Raji (cell line): ENCODE data around the gene PPM1M.

Experiments used
- POLR2A ChIP-seq: IDR thresholded peaks from 2 replicates; pipeline ENCODE4 v1.6.1; 2011; ENCODE audit warnings: low read depth, low read length, control low read depth; ENCODE audit not compliant: insufficient read depth

Gene PPM1M, protein sequence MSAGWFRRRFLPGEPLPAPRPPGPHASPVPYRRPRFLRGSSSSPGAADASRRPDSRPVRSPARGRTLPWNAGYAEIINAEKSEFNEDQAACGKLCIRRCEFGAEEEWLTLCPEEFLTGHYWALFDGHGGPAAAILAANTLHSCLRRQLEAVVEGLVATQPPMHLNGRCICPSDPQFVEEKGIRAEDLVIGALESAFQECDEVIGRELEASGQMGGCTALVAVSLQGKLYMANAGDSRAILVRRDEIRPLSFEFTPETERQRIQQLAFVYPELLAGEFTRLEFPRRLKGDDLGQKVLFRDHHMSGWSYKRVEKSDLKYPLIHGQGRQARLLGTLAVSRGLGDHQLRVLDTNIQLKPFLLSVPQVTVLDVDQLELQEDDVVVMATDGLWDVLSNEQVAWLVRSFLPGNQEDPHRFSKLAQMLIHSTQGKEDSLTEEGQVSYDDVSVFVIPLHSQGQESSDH

DNA sequence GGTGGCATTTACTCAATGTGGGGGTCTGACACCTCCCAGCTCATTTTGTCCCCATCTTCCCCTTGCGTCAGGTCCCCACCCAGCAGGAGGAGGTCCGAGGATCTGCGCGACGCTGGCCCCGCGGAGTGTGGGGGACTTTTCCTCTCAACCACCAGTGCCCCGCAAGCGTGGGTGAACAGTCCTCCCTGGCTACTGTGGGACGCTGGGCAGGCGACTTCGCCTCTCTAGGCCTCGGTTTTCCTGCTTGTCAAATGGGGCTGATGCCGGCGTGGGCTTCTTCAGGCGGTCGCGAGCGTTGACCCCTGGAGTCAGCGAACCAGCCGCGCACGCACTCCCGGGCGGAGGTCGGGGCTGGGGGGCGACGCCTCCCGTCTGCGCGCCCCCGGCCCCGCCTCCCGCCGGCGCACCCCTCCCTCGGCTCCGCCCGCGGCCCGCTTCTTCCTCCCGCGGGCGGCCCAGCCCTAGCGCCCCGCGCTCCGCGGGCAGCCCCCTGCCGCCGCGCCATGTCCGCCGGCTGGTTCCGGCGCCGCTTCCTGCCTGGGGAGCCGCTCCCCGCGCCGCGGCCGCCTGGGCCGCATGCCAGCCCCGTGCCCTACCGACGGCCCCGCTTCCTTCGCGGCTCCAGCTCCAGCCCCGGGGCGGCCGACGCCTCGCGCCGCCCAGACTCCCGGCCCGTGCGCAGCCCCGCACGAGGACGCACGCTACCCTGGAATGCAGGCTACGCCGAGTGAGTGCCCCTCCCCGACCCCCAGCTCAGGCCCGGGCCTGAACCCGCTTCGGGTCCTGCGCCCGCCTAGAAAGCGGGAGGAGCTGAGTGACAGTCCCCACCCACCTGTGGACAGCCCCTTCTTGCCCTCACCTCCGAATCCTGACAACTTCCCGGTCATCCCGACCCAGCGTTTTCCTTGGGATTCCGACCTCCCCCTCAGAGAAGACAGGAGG, at the start of gene PPM1M:
Gene PPM1M (plus strand): TSS at position 438 of the 942 bp plus-strand sequence. CDS start 66 bp downstream, at position 504.
- TF ChIP-seq POLR2A = no peak

DNA sequence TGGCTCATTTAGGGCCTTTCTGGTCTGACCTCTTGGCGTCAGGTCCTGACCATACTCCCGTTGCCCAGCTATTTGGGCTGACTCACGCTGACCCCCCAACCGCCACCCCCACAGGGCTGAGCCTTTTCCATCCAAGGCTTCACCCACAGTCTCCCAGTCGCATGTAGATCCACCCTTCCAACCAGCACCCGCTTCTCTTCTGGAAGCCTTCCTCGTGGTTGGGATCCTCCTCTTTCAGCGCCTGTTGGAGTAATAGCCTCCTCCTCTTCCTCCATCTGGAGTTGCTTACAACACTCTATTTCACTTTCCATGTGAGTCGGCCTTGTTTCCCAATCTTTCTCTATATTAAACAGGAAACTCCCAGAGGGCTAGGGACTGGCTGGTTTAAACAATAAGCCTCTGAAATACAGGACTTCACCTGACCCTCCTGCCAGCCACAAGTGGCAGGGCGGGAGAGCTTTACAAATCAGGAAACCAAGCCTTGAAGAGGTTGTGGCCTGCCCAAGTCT, 49.7 kb upstream of the PPM1M start:
- TF ChIP-seq POLR2A = no peak

DNA sequence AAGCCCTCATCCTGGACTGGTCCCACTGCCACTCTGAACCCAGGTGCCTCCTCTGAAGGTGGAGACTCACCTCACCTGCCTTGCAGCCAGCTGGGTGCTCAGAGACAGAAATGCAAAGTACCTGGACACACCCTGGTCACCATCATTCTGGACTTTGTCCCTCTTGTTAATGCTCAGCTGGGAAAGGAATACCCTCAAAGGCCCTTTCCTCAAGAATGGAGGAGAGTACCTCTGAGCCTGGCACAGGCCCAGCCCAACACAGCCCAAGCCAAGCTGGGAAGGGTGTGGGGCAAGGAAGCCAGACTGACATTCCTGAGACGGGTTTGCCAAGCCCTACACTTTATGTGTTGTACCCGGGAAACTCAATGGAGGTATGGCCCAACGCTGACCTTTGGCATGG, 48.6 kb upstream of the PPM1M start:
- TF ChIP-seq POLR2A = no peak

DNA sequence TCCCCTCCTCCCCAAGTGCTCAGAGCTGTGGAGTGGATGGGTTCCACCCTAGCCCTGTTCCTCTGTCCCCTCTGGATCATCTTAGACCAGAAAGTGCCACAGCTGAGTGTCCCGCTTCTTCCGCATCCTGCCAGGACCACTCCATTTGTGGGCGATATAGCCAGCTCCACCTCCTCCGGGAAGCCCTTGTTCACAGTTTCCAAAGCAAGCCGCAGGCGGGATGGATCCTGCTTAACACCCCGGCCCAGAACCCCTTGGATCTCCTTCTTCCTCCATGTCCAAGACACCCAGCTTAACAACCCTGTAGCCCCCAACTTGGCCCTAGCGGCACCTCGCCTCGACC, 48.1 kb upstream of the PPM1M start:
- TF ChIP-seq POLR2A = no peak

DNA sequence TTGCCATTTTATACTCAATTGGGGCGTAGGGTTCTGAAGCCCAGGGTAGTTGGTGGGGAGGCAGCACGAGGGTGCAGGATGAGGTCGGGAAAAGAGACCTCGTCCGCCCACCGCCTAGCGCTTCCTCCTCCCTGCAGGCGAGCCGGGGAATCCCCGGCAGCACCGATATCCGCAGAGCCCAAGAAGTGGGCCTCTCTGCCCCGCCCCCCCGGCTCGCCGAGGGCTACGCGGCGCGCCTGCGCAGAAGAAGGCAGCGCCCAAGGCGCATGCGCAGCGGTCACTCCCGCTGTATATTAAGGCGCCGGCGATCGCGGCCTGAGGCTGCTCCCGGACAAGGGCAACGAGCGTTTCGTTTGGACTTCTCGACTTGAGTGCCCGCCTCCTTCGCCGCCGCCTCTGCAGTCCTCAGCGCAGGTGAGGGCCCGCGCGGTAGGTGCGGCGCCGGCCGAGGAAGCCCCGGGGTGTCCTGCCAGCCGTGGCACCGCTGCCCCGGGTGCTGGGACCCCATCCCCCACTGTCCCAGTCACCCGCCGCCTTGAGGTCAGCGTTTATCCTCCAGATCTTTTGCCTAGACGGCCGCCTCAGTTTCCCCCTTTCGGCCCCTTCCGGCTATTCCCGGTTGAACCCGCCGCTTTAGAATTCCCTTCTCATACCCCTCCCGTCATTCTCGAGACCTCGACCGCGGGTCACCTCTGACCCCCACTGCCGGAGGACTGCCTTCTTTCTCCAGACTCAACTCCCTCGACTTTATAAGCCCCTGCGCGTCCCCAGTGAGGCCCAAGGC, 47.5 kb upstream of the PPM1M start, which contains the start of gene ALAS1:
Gene ALAS1 (plus strand): TSS at position 319 of the 784 bp plus-strand sequence. CDS start 1,082 bp downstream, outside the sequence.
- peak; percentile 95 for TF ChIP-seq POLR2A

DNA sequence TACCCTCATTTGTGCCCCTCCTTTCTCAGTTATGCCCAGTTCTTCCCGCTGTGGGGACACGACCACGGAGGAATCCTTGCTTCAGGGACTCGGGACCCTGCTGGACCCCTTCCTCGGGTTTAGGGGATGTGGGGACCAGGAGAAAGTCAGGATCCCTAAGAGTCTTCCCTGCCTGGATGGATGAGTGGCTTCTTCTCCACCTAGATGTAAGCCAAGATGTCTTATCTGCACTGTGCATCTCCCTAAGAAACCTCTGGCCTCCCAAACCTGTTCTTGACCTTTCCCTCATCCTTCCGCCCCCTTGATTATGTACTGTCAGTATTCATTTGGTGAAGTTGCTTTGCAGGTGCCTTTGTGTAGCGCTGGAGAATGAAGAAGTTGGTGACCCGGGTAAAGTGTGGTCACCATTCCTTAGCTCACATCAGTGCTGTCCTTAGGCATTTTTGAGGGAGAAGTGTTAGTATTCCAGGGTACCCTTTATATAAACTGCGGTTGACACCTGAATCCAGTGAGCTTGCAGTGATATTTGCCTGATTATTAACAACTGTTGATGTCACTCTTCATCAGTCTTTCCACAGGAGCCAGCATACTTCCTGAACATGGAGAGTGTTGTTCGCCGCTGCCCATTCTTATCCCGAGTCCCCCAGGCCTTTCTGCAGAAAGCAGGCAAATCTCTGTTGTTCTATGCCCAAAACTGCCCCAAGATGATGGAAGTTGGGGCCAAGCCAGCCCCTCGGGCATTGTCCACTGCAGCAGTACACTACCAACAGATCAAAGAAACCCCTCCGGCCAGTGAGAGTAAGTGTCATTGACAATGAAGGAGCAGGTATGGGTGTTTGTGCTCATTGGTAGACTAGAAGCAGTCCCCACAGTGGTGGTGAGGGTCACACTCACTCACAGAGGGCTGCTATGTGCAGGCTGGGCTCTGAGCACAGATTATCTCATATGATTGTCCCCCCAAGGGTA, 46.6 kb upstream of the PPM1M start:
- no peak for TF ChIP-seq POLR2A

DNA sequence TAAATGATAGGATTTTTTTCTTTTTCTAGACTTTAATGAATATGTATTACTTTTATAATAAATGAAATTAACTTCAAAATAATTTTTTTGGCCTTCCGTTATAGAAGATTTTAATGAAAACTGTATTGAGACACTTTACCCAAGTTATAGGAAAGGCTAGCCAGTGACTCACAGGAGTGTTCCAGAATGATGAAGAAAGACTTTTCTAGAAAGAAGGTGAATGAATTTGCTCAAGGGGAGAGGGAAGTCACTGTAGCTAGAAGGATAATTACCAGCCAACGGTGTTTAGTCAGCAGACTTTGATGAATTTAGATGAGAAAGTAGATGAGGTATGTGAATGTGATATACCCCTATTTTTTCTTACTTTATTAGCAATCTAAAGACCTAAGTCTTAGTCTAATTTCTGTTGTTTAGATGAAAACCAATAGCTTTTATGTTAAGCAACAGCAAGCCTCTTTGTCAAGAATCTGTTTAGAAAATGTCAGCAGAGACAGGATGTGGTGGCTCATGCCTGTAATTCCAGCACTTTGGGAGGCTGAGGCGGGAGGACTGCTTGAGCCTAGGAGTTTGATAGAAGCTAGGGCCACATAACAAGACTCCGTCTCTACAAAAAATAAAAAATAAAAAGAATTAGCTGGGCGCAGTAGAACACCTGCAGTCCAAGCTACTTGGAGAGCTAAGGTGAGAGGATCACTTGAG, 44.4 kb upstream of the PPM1M start:
- TF ChIP-seq POLR2A = no peak

DNA sequence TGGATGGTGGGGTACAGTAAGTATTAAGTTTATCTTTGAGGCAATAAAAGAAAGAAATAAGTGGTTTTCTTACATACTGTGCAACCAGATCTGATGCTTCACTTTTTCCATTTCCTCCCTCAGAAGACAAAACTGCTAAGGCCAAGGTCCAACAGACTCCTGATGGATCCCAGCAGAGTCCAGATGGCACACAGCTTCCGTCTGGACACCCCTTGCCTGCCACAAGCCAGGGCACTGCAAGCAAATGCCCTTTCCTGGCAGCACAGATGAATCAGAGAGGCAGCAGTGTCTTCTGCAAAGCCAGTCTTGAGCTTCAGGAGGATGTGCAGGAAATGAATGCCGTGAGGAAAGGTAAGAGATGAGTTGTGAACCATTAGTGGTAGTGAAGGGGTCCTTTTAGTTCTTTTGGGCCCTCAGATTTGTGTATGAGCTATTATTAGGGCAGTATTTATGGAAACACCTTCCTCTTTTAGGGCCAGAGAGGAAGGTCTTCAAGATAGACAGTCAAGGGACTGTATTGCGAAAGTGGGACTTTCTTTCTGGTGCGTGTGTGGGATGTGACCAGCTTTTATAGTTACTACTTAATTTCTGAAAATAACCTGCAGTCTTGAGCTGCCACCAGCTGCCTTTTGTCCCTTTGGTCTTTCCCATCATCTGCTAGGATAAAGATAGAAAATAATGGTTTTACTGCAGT, 43.0 kb upstream of the PPM1M start:
- no peak for TF ChIP-seq POLR2A

DNA sequence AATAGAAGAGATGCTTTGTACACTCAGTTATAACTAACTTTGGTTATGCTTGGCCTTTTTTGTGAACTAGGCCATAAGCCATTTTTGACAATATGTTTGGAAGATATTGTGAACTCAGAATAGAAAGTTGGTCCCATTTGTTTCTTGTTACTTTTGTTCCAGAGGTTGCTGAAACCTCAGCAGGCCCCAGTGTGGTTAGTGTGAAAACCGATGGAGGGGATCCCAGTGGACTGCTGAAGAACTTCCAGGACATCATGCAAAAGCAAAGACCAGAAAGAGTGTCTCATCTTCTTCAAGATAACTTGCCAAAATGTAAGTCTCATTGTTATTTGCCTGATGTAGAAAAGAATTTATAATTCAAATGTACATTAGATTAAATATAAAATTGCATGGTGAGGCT, 41.9 kb upstream of the PPM1M start:
- no peak for TF ChIP-seq POLR2A

DNA sequence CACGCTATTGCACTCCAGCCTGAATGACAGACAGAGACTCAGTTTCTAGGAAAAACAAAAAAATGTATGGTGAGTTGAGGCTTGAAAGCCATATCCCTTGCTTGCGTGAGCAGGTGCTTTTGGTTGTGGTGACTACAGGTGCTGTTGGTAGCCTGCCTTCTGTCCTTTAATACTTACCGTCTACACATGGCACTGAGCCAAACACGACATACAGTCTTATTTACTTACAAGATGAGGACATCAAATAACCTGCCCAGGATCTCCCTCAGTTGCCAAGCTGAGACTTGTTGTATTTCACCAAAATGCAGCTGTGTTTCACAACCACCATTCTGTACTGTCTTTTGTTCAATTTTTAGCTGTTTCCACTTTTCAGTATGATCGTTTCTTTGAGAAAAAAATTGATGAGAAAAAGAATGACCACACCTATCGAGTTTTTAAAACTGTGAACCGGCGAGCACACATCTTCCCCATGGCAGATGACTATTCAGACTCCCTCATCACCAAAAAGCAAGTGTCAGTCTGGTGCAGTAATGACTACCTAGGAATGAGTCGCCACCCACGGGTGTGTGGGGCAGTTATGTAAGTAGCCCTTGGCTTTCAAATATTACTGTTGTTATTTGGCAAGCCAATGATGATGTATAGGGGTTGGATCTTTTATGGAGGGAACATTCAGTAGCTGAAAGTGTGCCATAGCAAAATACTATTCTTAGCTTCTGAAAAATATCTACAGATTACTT, 41.1 kb upstream of the PPM1M start:
- no peak for TF ChIP-seq POLR2A

DNA sequence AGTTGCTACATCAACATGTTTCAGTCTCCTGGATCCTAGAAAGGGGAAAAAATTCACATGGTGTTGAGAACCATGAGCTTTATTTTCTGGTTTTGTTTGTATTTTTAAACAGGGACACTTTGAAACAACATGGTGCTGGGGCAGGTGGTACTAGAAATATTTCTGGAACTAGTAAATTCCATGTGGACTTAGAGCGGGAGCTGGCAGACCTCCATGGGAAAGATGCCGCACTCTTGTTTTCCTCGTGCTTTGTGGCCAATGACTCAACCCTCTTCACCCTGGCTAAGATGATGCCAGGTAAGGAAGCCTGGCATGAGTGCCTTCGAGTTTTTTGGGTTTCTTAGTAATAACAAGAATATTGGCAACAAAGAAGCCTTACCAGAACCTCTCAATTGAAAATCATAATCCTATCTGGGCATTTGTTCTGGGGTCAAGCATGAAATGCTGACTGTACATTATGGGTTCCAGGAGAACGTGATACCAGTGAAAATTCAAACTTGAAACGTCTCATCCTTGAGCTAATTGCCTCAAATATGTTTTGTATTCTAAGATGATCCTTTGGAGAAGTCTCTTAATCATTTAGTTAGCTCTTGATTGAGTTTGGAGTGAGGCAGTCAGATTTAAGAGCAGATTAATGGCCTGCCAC, 39.7 kb upstream of the PPM1M start:
- no peak for TF ChIP-seq POLR2A
